Panc1 (cell line): ENCODE results near the gene SUPT6H. TPM values are rescaled to one million over a fixed set of nuclear protein-coding genes. Genes with fewer than 3 reads are reported as not detected.

Experiments
- ATAC-seq: fragments of 200-7000 bp; cut with Tn5 transposase; 2 replicates; pipeline ENCODE4 v1.9.1; 2020; ENCODE audit warnings: mild to moderate bottlenecking, moderate library complexity
- BruUV-seq: library from RNA; stranded (reverse); fragments of 400-500 nt; replicated peaks from 2 replicates; lab custom pipeline; 2021; lab: Mats Ljungman, UMichigan
- CTCF ChIA-PET: fragments of 300-600 bp; sonication (Branson Sonifier 250); formaldehyde crosslinking; loops from one replicate; lab custom pipeline; 2022; ENCODE audit warnings: antibody characterized with exemption; lab: Charles Lee
- POLR2A ChIA-PET: fragments of 300-600 bp; sonication (Branson Sonifier 250); formaldehyde crosslinking; loops from one replicate; lab custom pipeline; 2022; ENCODE audit warnings: antibody characterized with exemption; lab: Charles Lee
- DNase-seq: peaks from one replicate; pipeline ENCODE4 v3.0.0-alpha.2; 2010; ENCODE audit warnings: low read depth, low spot score
- H3K27ac ChIP-seq: 2 replicates; pipeline ENCODE4 v1.5.1; 2011; ENCODE audit warnings: mild to moderate bottlenecking, low read length, inconsistent platforms
- H3K27me3 ChIP-seq: fragments of 200-500 bp; sonication (Bioruptor generic); 2 replicates; pipeline ENCODE4 v1.6.0; 2014; ENCODE audit warnings: low read length, inconsistent platforms; ENCODE audit not compliant: control insufficient read depth, insufficient read depth
- H3K36me3 ChIP-seq: fragments of 200-500 bp; sonication (Bioruptor generic); 2 replicates; pipeline ENCODE4 v1.5.1; 2014; ENCODE audit warnings: inconsistent platforms, mild to moderate bottlenecking, low read length, moderate library complexity; ENCODE audit not compliant: control insufficient read depth, insufficient read depth
- H3K4me1 ChIP-seq: 2 replicates; pipeline ENCODE4 v1.5.1; 2011; ENCODE audit warnings: inconsistent platforms, mild to moderate bottlenecking, low read length, moderate library complexity; ENCODE audit not compliant: control insufficient read depth, insufficient read depth
- H3K4me3 ChIP-seq, 2 experiments: 2 replicates each; pipeline ENCODE4 v1.5.1; 2011 to 2012; ENCODE audit warnings: low read depth in 2 of 2, low read length in 2 of 2, mild to moderate bottlenecking in 2 of 2, inconsistent platforms in 1 of 2, moderate library complexity in 1 of 2
- H3K9me3 ChIP-seq: fragments of 200-500 bp; sonication (Bioruptor generic); 2 replicates; pipeline ENCODE4 v1.5.1; 2014; ENCODE audit warnings: low read depth, mild to moderate bottlenecking, inconsistent platforms, low read length, moderate library complexity; ENCODE audit not compliant: control insufficient read depth, insufficient read depth
- CTCF ChIP-seq: fragments of 450-650 bp; IDR thresholded peaks from 2 replicates; pipeline ENCODE4 v1.5.1; 2017; ENCODE audit warnings: mild to moderate bottlenecking
- POLR2AphosphoS5 ChIP-seq: IDR thresholded peaks from 2 replicates; pipeline ENCODE4 v1.6.1; 2012; ENCODE audit warnings: mild to moderate bottlenecking, low read depth, low read length, moderate library complexity
- REST ChIP-seq, 2 experiments: IDR thresholded peaks; 2 replicates each; pipeline ENCODE4 v1.6.1; 2011 to 2012; ENCODE audit warnings: low read depth in 2 of 2, control low read depth in 1 of 2, low read length in 1 of 2, mild to moderate bottlenecking in 1 of 2, moderate library complexity in 1 of 2; ENCODE audit not compliant: insufficient read depth in 1 of 2
- SIN3A ChIP-seq: IDR thresholded peaks from 2 replicates; pipeline ENCODE4 v1.6.1; 2012; ENCODE audit warnings: low read depth, mild to moderate bottlenecking, low read length, moderate library complexity, borderline replicate concordance; ENCODE audit not compliant: insufficient read depth
- TCF7L2 ChIP-seq: IDR thresholded peaks from 2 replicates; pipeline ENCODE4 v1.6.1; 2011; ENCODE audit warnings: mild to moderate bottlenecking, low read depth, low read length, inconsistent platforms
- in situ Hi-C: cut with HindIII; loops from 2 replicates; pipeline ENCODE4 v1.10.0; 2016; ENCODE audit warnings: low sequenced_read_pairs, low pct_unique_long_range_greater_than_20kb
- intact Hi-C: fragments of 100-400 bp; cut with micrococcal nuclease; formaldehyde crosslinking; loops from one replicate; pipeline ENCODE4 v1.10.0; 2022; ENCODE audit not compliant: unreplicated experiment
- total RNA-seq: library from RNA; stranded (reverse); gene quantifications from one replicate; pipeline ENCODE4 v1.2.1, GENCODE V29; 2021; ENCODE audit not compliant: unreplicated experiment

Gene SUPT6H
- total RNA-seq, 1 experiment from 2014 or later, result 108 TPM

- no peaks in the 10 kb centered on the region for H3K27me3 ChIP-seq
- CTCF ChIA-PET, result no interaction called here
- no peaks in the 10 kb centered on the region for H3K9me3 ChIP-seq
- no peak for ATAC-seq
- POLR2A ChIA-PET, result no interaction called here
- no peak overlapping the region for H3K27ac ChIP-seq
- peaks cover 58% of the 10 kb centered on the region for H3K36me3 ChIP-seq
- intact Hi-C loops, result no loop called here
- no peak overlapping the region for H3K4me3 ChIP-seq
- H3K4me1 ChIP-seq, result no peaks in the 10 kb centered on the region
- TF ChIP-seq CTCF (no peak), SIN3A (no peak), POLR2AphosphoS5 (no peak), REST (IDR thresholded peaks at IDR 0.05; ENCODE audit: insufficient read depth in 1 of 2, low read depth in 2 of 2, low read length in 1 of 2) (no peak), TCF7L2 (no peak)
- no peak for DNase-seq
- in situ Hi-C loops, result no loop called here
- BruUV-seq, result no TSS peak
These were observed 23.4 kb downstream of the SUPT6H start for GRCh38 chr17:28685366-28685765.

- no peak for DNase-seq
- Histone ChIP-seq H3K27ac (no peak overlapping the region), H3K4me3 (no peak overlapping the region), H3K9me3 (no peaks in the 10 kb centered on the region), H3K4me1 (no peaks in the 10 kb centered on the region), H3K36me3 (peaks cover 59% of the 10 kb centered on the region), H3K27me3 (no peaks in the 10 kb centered on the region)
- POLR2A ChIA-PET, result interaction anchor here (0.6 kb wide), 1 partner anchor 24 kb away, joined by 4 read pairs; the partner anchor contains the start of gene SUPT6H
- BruUV-seq, result no TSS peak
- CTCF ChIA-PET, result no interaction called here
- intact Hi-C loops, result no loop called here
- no peak for TF ChIP-seq REST (IDR thresholded peaks at IDR 0.05; ENCODE audit: insufficient read depth in 1 of 2, low read depth in 2 of 2, low read length in 1 of 2)
- TF ChIP-seq TCF7L2, result no peak
- TF ChIP-seq CTCF, result no peak
- no peak for TF ChIP-seq SIN3A
- TF ChIP-seq POLR2AphosphoS5, result no peak
- in situ Hi-C loops, result no loop called here
- no peak for ATAC-seq
These were observed 24.3 kb downstream of the SUPT6H start for GRCh38 chr17:28686296-28686695.
